Erythroblast (primary cell): ENCODE results near the gene EGR1.
"Not testable (repeated sequence)": the region's sequence is repeated elsewhere in the genome, so short reads cannot be mapped to it uniquely, and the experiment has no call there.

ENCODE experiments used
- DNase-seq, 2 experiments: peaks; one replicate each; lab custom pipeline; 2025; lab: John Stamatoyannopoulos, UW
- GATA1 ChIP-seq: IDR thresholded peaks from 2 replicates; pipeline ENCODE4 v1.6.1; 2011; ENCODE audit warnings: low read depth, mild to moderate bottlenecking, control low read depth, low read length, moderate library complexity
- POLR2A ChIP-seq: IDR thresholded peaks from 2 replicates; pipeline ENCODE4 v1.6.1; 2011; ENCODE audit warnings: mild to moderate bottlenecking, low read length

Gene EGR1

DNA sequence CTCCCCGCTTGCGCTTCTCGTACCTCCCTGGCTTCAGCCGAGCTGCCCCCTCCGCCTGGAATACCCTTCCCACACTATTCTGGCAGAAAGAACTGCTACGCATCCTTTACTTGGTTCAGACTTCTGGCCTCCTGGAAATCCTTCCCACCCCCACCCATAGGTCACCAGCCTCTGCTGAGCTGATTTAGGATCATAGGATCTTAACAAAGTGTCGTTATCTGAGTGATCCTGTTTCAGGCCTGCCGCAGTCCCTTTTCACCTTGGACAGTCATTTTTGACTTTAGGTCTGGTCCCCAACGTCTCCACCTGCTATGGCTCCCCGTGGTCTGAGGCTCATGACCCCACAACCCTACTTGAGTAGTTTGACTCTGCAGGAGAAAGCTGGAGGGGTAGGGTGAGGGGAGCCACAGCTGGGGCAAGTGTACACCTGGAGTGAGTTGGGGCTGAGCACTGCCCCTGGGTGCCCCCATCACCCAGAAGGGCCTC is 27.3 kb downstream of the EGR1 start:
- no peak for TF ChIP-seq POLR2A
- no peak for TF ChIP-seq GATA1

DNA sequence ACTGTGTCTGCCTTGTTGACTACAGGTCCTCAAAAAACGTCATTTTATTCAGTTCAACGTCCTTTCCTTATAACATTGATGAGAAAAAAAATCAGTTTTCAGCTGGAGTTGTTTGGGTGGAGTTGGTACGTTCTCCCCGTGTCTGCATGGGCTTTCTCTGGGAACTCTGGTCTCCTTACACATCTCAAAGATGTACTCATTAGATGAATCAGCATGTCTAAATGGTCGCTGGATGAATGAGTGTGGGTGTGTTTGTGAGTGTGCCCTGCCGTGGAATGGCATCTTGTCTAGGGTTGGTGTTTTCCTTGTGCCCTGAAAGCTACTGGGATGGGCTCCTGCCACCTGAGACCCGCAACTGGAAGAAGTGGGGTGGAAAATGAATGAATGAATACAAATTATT is 30.1 kb downstream of the EGR1 start:
- TF ChIP-seq GATA1 = no peak
- no peak for TF ChIP-seq POLR2A
- no peak for DNase-seq

More for the DNA sequence above, 27.3 kb downstream of the EGR1 start:
- DNase-seq = no peak

DNA sequence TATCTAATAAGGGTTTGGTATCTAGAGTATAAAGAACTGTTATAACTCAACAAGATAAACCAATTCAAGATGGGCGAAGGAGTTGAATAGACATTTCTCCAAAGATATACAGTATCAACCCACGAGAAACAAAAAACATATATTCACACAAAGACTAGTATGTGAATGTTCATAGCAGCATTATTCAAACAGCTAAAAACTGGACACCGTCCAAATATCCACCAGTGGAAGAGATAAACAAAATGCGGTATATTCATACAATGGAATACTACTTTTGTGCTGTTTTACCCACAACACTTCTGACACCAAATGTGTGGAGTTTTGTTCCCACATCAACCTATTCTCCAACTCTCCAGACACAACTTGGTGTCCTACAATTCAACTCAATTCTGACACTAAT is 33.1 kb downstream of the EGR1 start:
- no peak for TF ChIP-seq POLR2A
- TF ChIP-seq GATA1 = no peak
- DNase-seq = no peak

DNA sequence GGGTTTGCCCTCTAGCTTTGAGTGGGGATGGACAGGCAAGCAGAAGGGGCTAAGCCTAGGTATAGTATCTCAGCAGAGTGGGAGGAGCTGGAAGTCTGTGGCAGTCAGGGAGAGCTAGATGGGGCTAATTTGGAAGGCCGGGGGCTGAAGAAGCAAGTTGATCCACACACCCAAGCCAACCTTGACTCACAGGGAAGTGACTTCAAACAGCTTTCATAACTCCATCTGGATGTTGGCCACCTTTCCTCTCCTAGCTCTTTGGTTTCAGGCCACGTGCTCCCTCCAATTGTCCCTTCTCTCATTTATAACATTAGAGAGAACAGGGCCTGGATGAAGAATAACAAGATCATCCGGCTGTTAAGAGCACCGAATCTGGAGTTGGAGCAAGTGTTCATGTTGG is 36.8 kb downstream of the EGR1 start:
- DNase-seq = no peak
- TF ChIP-seq POLR2A = no peak
- no peak for TF ChIP-seq GATA1

DNA sequence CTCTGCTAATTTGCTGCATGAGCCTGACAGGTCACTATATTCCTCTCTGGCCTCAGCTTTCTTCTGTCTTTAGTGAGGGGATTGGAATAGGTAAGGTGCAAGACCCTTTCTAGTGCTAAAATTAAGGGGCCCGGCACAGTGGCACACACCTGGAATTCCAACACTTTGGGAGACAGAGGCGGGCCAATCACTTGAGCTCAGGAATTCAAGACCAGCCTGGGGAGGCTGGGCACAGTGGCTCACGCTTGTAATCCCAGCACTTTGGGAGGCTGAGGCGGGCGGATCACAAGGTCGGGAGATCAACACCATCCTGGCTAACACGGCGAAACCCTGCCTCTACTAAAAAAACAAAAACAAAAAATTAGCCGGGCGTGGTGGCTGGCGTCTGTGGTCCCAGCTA is 37.2 kb downstream of the EGR1 start:
- TF ChIP-seq GATA1 (no peak), POLR2A (no peak)
- no peak for DNase-seq

DNA sequence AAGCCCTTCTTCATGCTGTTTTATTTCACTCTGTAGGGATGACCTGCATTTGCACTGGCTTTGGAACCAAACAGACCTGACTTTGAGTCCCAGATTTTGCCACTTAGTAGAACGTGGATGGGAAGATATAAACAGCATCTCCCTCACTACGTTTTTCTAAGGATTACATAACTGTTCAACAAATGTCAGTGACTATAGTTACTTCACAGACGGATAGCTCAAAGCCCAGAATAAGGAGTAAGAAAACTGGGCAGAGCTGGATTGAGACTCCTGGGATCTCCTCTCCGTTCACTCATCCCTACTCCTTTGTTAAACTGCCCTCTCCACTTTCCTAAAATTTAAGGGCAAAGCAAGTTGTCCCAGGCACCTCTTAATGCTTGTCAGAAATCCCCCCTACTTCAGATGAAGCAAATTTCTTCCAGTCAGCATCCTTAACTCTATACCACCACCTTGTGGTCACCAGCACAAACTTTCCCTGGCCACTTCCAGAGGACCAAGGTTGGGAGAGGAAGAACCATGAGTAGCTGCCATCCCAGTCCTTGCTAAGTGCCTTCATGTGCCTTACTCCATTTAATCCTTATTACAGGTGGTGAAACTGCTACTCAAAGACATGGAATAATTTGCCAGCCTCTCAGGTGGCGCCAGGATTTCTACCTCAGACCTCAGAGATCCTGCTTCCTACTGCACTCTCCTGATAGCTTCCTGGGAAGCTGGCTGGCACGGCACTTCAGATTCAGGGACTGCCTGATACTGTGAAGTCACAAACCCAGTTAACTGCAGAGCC is 38.4 kb downstream of the EGR1 start:
- peak; percentile 10 for TF ChIP-seq POLR2A
- TF ChIP-seq GATA1 = no peak
- DNase-seq = peak; percentile 68 to 83

DNA sequence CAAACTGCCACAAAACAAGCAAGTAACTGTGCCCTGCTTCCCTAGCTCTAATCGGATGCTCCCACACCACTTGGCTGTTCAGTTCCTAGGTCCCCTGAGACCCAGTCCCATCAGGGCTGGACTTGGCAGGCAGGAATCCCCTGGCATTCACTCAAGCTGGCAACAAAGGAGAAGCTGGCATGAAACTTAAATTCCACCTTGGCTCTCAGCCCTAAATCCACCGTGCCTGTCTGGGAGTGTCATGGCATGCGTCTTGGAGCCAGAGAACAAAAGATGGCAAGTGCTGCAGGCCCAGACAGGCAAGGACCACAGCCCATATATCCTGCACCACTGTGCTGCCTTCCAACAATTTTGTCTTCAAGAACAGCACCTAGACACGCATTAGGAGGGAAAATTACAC is 39.5 kb downstream of the EGR1 start:
- no peak for TF ChIP-seq GATA1
- no peak for TF ChIP-seq POLR2A
- no peak for DNase-seq

DNA sequence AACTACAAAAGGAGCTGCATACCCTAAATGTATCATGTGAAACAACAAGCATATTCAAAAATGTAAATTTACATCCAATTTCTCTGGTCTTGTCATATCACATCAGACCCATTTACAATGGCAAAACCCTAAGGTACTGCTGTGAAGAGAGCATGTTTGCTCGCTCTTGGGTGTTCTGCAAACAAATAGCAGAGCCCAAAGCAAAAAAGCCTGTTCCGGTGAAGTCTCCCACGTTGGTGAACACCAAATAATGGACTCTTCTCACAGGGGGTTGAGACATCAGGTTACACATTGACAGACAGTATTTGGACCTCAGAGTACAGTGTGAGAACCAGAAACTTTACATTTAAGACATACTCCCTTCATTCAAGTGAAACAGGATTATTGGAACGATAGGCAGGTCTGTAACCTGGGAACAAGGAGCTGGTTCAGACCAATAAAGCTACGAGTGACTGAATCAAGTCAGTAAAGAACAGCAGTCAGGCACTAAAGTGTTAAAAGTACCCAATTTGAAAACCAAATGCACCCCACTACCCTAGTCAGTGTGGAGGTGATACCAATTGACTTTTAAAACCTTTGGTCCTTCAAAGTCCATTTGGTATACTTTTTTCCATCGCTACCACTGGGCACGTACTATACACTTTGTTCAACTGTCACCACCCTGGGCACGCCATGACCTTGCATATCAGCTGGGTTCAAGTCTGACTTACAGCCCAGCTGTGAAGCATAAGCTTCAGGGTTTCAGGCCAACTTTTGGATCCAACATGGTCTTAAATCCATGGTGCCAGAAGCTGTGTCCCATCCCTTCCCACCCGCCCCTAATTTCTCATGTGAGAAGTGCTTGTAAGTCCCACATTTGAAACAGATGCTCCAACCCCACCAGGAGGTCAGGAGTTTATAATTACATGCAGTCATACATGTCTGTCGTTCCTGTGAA is 41.4 kb downstream of the EGR1 start:
- no peak for DNase-seq
- TF ChIP-seq POLR2A = no peak
- no peak for TF ChIP-seq GATA1

DNA sequence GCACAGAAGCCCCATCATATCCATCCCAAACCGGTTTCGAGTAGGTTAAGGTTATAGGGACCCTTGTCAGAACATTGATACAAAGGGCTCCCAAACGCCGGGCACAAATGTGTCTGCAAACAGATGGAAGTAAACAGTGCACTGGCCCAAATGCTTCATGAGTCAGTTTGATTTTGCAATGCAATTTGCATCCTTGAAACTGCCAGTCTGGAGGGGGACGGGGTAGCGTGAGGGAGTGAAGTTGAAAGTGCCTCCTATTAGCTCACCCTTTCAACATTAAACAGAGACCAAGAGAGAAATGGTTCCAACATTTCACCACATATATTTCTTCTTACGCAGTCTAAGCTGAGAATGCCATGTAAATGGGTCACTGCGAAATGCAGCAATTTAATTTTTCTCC is 42.2 kb downstream of the EGR1 start:
- not testable (repeated sequence) for DNase-seq

DNA sequence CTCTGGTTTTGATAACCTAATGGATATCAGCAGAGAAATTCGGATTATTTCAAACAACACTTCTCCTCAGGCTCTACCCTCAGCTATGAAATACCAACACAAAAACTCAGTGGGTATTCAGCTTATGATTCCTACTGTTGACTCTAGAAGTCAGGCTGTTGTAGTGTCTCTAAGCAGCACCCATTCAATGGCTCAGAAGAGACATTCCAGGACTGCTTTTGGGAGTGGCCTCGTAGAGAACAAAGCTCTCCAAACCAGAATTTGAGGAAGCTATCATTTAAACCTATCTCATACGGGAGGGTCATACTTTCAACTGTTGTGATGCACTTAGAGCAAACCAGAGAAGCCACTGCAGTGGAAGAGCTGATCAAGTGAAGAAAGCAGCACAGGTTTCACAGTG is 43.7 kb downstream of the EGR1 start:
- DNase-seq = no peak
- TF ChIP-seq POLR2A (no peak), GATA1 (no peak)

DNA sequence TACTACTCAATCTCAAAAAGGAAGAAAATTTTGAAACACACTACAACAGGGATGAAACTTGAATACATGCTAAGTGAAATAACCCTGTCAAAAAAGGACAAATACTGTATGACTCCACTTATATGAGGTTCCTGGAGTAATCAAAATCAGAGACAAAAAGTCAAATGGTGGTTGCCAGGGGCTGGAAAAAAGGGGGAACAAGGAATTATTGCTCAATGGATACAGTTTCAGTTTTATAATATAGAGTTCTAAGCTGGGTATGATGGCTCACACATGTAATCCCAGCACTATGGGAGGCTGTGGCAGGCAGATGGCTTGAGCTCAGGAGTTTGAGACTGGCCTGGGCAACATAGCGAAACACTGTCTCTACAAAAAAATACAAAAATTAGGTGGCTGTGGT is 48.7 kb downstream of the EGR1 start:
- DNase-seq = no peak
- no peak for TF ChIP-seq POLR2A
- no peak for TF ChIP-seq GATA1

DNA sequence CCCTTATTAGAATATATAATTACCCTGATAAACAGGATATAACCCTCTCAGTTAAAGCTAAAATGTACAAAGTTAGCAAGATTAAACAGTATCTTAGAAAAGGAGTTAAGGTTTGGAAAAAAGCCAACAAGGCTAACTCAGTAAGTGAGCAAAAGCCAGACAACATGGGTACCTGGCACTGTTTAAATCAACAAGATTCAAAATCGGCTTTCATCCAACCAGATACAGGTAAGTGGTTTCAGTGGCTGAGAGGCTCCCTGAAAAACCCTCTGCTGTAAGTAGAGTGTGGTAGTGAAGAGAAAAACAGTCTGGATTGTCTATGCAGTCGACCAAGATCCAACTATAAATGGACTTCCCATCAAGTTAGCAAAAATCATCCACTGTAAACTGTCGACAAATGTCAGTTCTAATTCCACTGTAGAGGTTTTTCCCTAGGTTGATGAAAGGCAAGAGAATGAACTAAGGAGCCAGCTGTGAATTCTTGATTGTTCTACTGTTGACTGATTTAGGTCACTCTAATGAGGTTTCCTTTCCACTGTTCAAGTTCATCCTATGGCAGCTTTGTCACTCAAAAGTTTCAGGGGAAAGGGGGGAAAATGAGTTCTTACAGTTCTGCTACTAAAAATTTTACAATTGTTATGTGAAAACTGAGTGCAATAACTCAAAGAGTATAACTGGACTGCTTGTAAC is 50.4 kb downstream of the EGR1 start:
- TF ChIP-seq POLR2A (no peak), GATA1 (no peak)
- no peak for DNase-seq

DNA sequence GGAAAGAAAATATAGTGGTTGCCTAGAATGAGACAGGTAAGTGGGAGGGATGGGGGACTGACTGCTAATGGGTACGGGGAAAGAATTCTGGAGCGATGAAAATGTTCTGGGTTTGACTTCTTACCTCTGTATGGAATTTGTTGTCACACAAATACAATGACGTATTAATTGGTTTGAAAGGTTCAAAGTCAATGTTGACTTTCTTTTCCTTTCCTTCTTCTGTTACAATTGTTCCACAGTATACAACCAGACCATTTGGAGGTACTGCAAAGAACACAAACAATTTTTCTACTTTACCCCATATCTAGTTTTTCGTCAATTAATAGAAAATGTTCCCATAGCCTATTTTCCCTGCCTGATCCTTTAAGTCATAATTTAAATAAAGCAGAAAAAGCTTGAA is 52.2 kb downstream of the EGR1 start:
- no peak for TF ChIP-seq POLR2A
- no peak for TF ChIP-seq GATA1
- no peak for DNase-seq
